IPS-18c (cell line): ENCODE data around the gene GALNT9.
A peak's percentile ranks its signal among the peaks of the same experiment; 100 is the strongest.
"Not testable (repeated sequence)": the region's sequence is repeated elsewhere in the genome, so short reads cannot be mapped to it uniquely, and the experiment has no call there.

Experiments
- H3K4me3 ChIP-seq: 2 replicates; pipeline ENCODE4 v1.7.0; 2013; ENCODE audit warnings: low read depth, mild to moderate bottlenecking, low read length, moderate library complexity; ENCODE audit not compliant: insufficient read depth
- H3K9me3 ChIP-seq: one replicate; pipeline ENCODE4 v1.6.1; 2013; ENCODE audit warnings: mild to moderate bottlenecking, low read length, moderate library complexity; ENCODE audit not compliant: control insufficient read depth, insufficient read depth

The GALNT9 gene

DNA sequence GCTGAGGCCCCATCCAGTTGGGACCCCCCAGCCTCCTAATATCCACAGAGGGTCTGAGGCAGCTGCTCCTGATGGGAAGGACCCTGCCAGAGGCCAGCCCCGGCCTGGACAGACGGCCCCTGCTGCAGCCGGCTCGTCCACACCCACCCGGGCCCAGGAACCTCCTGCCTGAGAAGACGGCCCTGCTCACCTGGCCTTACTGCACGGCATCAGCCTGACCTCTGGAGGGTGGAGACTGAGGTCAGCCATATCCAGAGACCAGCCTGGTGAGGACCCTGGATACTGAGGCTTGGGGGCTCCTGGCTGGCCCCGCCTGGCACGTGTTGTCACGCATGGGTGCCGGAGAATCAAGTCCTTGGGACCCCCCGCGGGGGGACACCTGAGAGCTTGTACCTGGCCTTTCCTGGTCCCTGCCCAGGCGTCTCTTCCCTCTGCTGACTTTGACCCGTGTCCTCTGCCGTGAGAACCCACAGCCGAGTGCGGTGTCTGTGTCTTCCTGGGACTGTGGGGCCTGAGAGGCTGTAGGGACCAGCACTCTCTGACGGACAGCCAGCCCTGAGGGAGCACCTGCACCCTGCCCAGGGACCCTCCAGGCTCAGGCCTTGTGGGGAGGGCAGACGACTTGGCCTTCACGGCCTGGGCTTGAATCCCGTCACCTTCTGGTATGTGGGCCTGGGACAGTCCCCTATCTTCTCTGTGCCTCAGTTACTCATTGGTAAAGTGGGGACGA is 127.8 kb downstream of the GALNT9 start:
- no peaks in the 10 kb centered on the region for H3K9me3 ChIP-seq

DNA sequence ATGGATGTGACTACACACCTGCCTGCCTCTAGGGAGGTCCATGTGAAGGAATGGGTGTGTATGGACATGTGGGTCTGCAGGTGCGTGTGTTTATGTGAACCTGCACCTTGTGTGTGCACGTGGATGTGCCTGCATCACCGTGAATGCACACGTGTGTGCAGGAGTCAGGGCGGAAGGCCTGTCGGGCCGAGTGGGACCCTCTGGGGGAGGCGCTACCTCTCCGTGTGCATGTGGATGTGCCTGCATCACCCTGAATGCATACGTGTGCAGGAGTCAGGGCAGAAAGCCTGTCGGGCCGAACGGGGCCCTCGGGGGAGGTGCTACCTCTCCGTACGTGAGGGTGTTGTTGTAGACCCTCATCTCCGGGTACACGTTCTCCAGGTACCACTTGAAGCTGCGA is 128.6 kb downstream of the GALNT9 start:
- Histone ChIP-seq H3K4me3 (no peak overlapping the region), H3K9me3 (no peaks in the 10 kb centered on the region)

More for the DNA sequence above, 127.8 kb downstream of the GALNT9 start:
- H3K4me3 ChIP-seq: no peak overlapping the region

DNA sequence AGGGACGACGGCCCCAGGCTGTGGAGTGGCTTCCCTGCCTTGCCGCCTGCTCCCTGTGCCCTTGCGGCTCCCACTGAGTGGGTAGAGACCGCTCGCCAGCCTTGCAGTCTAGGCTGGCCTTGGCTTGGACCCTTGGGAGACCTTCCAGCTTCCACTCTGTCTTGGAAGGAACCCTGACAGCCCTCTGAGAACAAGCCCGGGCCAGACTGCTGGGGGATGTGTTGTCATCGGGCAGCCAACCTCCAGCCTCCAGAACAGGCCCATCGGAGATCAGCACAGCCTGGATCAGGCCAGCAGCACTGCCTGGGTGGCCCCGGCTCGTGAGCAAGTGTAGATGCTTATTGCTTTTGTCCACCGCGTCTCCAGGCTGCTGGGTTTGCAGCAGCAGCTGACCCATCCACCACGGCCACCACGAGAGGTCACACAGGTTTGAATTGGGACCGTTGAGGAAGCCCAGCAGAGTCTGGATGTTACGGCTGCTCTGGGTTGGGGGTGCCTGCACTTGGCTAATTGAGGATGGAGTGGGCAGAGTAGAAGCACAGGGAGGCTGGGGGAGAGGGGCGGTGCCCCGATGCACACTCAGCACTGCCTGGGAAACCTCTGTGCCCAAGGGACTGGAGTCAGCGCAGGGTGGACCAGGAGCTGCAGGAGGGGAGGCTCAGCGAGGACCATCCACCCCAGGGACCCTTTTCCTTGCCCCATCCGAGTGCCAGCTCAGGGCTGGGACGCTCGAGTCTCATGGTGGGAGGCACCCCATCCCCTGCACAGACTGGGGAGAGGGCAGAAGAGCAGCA is 129.7 kb downstream of the GALNT9 start:
- Histone ChIP-seq H3K9me3 (no peaks in the 10 kb centered on the region), H3K4me3 (no peak overlapping the region)

DNA sequence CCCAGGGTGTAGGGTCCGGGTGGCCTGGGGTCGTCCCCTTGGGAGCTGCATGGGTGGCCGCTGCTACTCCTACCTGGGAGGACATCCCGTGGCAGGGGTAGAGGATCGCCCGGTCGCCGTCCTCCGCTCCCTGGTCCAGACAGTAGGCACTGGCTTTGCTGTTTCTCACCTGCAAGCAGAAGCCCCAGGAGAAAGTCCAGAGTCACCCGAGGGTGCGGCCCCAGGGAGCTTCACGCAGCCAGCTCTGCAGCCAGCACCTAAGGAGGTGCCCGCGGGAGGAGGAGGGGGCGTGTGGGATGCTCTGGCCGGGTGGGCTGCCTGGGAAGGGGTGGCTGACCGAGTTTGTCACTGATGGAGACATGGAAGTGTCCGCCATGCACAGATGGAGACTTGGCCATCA is 130.3 kb downstream of the GALNT9 start:
- no peak overlapping the region for H3K4me3 ChIP-seq
- no peaks in the 10 kb centered on the region for H3K9me3 ChIP-seq

DNA sequence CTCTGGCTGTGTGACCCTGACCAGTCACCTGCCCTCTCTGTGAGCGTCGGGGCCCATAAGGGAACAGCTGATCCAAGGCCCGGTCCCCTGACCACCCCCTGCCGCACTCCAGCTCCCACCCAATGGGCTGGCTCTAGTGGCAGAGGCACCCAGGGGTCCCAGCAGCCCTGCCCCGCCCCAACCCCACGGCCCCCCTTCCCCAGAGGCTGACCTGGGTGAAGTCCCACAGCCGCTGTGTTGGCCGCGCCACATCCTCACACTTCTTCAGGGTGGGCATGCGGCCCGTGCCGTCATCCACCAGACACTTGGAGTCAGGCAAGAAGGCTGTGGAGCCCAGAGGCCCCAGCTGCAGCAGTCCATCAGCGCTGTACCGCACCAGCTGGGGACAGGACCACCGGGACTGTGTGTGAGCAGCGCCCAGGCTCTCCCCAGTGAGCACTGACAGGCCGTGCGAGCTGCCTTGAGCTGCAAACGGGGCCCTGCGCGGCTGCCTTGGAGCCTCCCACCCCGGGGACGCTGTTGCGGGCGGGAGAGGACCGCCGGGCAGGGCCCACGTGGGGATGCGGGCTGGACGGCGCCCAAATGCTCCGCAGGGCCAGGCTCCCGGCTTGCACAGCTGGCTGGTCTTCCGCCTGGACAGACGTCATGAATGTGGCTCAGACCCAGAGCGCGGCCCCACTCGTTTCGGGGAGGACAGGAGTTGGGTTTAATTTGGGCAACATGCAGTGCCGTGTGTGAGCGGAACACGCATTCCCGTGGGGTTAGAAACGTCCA is 131.6 kb downstream of the GALNT9 start:
- Histone ChIP-seq H3K4me3 (no peak overlapping the region), H3K9me3 (peaks cover 10% of the 10 kb centered on the region)

DNA sequence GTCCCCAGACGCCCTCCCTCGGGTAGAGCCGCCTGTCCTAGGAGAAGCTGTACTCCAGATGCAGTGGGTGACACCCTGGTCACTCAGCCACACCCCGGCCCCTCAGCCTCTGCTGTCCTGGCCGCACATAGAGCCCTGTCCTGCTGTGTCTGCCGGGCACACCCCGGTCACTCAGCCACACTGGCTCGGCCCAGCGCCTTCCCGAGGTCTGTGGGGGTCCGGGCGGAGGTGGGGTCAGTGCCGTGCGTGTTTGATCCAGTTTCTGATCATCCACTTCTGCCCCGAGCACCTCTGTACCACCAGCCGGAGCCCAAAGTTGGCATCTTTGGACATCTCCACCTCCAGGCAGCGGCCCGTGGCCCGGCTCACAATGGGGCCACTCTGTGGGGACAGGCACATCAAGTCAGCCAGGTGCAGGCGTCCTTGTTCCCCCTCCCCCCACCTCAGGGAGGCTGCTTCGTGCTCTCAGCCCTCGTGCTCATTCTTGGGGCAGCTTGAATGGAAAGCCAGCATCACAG is 132.5 kb downstream of the GALNT9 start:
- H3K9me3 ChIP-seq: peaks cover 10% of the 10 kb centered on the region
- H3K4me3 ChIP-seq: no peak overlapping the region

DNA sequence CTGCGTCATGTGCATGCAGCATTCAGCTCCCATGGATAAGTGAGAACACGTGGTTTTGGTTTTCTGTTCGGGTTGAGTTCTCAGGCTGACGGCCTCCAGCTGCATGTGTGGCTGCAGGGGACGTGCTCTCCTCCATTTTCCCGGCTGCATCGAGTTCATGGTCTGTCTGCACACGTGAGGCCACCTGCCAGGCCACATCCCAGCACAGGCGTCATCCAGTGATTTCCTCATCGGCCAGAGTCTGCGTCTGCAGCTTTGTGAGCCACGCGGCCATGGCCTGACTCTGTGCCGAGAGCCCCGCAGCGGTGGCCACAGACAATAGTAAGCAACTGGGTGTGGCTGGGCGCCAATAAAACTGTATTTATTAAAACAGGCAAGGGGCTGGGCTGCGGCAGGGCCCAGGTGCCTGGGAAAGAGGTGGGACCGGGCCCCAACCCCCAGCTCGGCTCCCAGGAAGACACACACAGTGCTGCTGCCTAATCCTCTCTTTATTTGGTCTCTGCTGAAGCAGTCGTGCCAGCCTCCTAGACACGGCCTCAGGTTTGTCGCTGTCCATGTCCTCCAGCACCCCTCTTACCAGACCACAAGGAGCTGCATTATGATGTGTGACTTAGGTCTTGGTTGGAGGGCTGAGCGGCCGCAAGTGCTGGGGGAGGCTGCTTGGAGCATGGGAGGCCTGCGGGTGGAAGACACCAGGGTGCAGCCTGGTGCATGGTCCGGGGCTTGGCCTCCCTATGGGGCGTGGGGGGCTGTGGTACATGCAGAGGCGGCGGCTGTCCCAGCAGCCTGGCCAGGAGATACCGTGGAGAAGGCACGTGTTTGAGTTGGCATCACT is 133.1 kb downstream of the GALNT9 start:
- H3K4me3 ChIP-seq: no peak overlapping the region
- peaks cover 10% of the 10 kb centered on the region for H3K9me3 ChIP-seq

DNA sequence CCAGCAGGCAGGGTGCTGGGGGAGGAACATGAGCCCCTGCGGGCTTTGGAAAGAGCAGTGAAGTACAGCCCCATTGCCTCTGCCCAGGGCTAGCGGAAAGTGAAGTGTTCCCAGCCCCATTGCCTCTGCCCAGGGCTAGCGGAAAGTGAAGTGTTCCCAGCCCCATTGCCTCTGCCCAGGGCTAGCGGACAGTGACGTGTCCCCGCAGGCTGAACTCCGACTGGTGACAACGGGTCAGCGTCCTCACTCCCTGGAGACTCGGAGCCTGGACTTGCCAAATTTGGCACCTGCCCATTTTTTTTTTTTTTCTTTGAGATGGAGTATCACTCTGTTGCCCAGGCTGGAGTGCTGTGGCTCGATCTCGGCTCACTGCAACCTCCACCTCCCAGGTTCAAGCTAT is 134.1 kb downstream of the GALNT9 start:
- H3K4me3 ChIP-seq, H3K9me3 ChIP-seq: not testable (repeated sequence)

DNA sequence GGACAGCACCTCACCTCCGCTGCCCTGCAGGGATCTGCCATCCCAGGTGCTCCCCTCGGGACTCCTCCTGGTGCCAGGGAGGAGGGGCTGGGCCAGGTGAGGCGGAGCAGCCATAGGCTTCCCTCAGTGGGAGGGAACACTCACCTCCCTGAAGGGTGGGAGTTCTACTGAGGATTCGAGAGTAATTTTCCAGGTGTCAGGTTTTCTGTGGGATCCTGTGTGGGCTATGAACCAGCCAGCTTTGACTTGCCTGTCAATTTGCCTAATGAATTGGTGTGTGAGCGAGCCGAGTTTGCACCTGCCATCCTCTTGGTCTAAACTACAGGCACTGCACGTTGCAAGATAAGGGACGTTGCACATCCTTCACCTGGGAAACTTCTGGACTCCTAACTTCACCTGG is 134.8 kb downstream of the GALNT9 start:
- Histone ChIP-seq H3K9me3 (peaks cover 10% of the 10 kb centered on the region), H3K4me3 (no peak overlapping the region)

DNA sequence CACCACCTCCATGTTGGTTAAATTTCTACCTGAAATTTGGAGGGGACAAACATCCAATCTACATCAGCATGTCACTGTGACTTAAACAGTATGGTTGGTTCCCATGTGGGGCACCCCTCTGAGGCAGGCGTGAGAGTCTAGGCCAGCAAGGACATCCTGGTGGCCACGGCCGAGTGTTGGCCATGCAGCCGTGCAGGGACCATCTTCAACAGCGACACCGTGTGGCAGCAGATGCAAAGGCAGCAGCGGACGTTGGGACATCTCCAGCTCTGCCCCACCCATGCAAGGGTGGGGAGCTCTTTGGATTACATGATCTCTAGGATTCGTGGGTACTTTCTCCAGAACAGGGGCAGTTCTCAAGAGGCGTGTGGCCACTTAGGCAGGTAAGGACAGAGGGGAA is 135.3 kb downstream of the GALNT9 start:
- Histone ChIP-seq H3K4me3 (no peak overlapping the region), H3K9me3 (peaks cover 10% of the 10 kb centered on the region)

DNA sequence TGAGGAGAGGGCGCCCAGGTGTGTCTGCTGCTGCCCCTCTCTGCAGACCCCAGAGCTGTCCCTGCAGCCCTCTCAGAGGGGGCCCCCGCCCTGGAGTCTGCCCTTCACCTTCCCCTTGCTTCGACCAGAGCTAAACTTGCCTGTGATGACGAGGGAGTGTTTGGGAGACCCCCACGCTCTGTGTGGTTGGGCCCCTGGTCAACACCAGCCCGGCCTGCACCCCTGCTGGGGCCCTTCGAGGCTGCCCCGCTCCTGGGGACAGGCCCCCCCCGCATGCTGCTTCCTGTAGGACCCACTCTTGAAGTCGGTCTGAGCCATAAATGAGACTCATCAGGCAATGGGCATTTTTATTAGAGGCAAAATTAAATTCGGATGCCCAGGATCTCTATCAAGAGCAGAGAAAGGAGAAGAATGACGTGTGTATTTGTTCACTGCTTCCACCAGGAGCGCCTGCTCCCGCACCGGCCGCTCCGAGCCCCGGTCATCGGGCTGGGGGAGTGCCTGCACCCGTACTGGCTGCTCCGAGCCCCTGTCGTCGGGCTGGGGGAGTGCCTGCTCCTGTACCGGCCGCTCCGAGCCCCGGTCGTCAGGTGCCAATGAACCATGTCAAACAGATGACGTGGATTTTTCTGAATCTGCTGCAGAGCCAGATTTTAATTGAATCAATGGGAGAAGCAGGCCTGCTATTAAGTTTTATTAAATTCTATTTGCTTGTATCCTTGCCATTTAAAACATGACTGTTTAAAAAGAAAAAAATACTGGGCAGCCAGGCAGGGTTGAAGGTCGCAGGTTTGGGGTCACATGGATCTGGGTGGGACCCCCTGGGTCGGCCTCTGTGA is 137.5 kb downstream of the GALNT9 start:
- H3K9me3 ChIP-seq: peaks cover 10% of the 10 kb centered on the region
- H3K4me3 ChIP-seq: no peak overlapping the region

DNA sequence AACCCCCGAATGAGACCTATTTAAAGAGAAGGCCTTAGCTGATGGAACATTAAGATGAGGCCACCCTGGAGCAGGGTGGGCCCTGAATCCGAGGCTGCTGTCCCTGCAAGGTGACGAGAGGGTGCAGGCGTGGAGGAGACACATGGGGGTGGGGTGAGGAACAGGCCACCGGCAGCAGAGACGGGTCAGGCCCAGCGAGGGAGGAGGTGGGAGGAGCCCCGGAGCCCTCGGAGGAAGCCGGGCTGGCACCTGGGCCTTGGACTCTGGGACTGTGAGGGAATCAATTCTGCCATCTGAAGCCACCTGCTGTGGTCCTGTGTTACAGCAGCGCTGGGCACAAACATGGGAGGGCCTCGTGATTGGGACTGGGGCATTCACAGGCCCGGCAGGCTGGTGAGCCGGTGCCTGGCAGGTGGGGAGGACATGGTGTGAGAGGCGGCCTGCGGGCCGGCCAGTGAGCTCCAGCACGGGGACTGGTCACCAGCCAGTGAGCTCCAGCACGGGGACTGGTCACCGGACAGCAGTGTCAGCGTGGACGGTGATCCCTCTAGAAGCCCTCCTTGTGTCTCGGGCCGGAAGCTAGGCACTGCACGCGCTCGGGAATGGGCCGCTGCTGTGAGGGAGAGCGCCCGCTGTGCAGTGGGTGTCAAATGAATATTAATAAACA is 138.4 kb downstream of the GALNT9 start:
- Histone ChIP-seq H3K9me3 (peaks cover 12% of the 10 kb centered on the region), H3K4me3 (no peak overlapping the region)

DNA sequence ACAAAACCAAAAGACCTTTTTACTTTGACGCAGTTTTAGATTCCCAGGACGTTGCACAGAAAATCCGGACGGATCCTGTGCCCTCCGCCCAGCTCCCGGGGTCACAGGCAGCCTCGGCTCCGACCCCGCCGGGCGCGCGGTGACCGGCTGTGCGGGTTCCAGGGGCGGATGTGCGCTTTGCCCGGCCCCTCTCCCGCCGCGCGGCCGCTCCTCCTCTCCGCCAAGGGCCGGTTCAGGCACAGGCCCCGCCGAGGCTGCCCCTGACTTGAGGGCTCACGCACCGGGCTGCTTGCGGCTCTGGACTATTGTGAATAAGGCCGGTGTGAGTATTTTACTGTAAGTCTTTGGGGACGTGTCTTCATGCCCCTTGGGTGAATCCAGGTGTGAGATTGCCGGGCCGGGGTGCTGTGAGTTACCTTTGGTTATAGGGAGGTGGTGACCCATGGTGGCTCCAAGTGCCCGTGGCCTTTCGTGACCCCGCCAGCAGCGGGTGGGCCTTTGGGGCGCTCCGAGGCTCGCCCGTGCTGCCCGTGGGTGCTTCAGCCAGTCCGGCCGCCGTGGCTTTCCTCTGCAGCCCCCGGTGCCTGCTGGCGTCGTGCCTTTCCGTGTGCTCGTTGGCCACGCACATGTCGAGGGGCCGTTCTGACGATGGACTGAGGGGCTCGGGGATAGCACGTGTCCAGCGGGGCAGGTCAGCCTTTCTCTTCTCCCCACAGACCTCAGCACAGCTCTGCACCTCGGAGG is 139.2 kb downstream of the GALNT9 start:
- H3K4me3 ChIP-seq: peak overlapping the region; percentile 52; the same call in 1 of the 2 replicates

DNA sequence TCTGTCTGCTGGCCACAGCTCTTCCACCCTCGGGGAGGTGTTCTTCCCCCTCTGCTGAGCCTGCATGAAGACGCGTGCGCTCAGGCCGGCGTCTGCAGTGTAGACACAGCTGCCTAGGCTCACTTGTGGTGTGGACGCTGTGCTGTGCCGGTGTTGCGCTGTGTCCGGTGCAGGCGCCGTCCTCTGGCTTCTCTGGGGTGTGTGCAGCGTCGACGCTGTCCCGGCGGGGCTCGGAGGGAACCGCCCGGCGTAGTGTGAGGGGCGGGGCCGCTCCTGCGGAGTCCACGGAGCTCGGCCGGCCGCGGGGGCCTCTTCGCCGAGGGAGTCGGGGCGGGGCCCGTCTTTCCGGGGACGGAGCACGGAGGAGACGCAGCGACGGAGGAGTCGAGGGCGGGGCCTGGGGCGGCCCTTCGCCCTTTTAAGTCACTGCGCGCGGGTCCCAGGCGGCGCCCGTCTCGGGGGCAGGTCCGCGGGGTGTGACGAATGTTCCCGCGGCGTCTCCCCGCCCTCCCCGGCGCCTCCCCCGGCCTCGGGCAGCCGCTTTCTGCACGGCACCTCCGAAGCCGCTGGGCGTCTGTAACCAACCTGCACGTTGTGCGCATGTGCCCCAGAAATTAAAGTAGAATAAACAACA is 139.9 kb downstream of the GALNT9 start:
- Histone ChIP-seq H3K9me3 (peaks cover 12% of the 10 kb centered on the region), H3K4me3 (peak overlapping the region; percentile 52)

More for the DNA sequence above, 139.2 kb downstream of the GALNT9 start:
- H3K9me3 ChIP-seq: peaks cover 12% of the 10 kb centered on the region

DNA sequence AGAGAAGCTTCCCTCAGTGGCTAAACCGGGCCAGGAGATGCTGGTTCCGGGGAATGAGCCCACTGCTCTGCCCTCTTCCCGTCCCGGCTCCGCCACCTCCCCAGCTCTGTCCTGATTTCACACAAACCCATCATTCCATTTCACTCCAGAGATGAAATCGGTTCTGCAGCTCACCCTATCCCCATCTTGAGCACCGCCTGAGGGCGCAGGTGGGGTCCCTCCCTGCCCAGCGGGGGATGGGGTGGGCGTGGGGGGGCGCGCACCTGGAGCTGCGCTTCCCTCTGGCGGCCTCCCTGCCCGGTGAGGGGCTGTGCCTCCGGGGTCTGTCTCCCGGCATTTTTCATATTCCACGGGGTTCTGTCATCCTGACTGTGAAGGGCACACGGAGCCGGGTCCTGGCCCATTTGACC is 140.5 kb downstream of the GALNT9 start:
- Histone ChIP-seq H3K4me3 (peak overlapping the region; percentile 52), H3K9me3 (peaks cover 11% of the 10 kb centered on the region)
